ENCODE data around the gene MARCHF11. TPM values are rescaled to one million over a fixed set of nuclear protein-coding genes. Genes with fewer than 3 reads are reported as not detected.

Gene MARCHF11
- total RNA-seq, 1 experiment from 2014 or later: 2.1 TPM

GRCh38 chr5:16143361-16144049 lies 36.1 kb downstream of the MARCHF11 start:
- DNase-seq: no peak
- H3K4me3 ChIP-seq (ENCODE audit: insufficient read depth, low read depth, low read length): no peak overlapping the region
- no peaks in the 10 kb centered on the region for H3K27me3 ChIP-seq (ENCODE audit: control insufficient read depth, insufficient read depth, low read length)
- no peaks in the 10 kb centered on the region for H3K36me3 ChIP-seq (replicated peaks; ENCODE audit: control insufficient read depth, insufficient read depth, low read length)

GRCh38 chr5:16140944-16141343 lies 38.6 kb downstream of the MARCHF11 start:
- Histone ChIP-seq H3K27me3 (ENCODE audit: control insufficient read depth, insufficient read depth, low read length) (no peaks in the 10 kb centered on the region), H3K36me3 (replicated peaks; ENCODE audit: control insufficient read depth, insufficient read depth, low read length) (no peaks in the 10 kb centered on the region), H3K4me3 (ENCODE audit: insufficient read depth, low read depth, low read length) (no peak overlapping the region)
- no peak for DNase-seq

GRCh38 chr5:16140417-16140816 lies 39.2 kb downstream of the MARCHF11 start:
- no peak overlapping the region for H3K4me3 ChIP-seq (ENCODE audit: insufficient read depth, low read depth, low read length)
- DNase-seq: no peak
- H3K36me3 ChIP-seq (replicated peaks; ENCODE audit: control insufficient read depth, insufficient read depth, low read length): no peaks in the 10 kb centered on the region
- H3K27me3 ChIP-seq (ENCODE audit: control insufficient read depth, insufficient read depth, low read length): no peaks in the 10 kb centered on the region

GRCh38 chr5:16137177-16137576 lies 42.4 kb downstream of the MARCHF11 start:
- no peak for DNase-seq

GRCh38 chr5:16135506-16135905 lies 44.1 kb downstream of the MARCHF11 start:
- no peaks in the 10 kb centered on the region for H3K27me3 ChIP-seq (ENCODE audit: control insufficient read depth, insufficient read depth, low read length)
- H3K4me3 ChIP-seq (ENCODE audit: insufficient read depth, low read depth, low read length): no peak overlapping the region
- H3K36me3 ChIP-seq (replicated peaks; ENCODE audit: control insufficient read depth, insufficient read depth, low read length): no peaks in the 10 kb centered on the region
- DNase-seq: no peak

More at GRCh38 chr5:16137177-16137576, 42.4 kb downstream of the MARCHF11 start:
- H3K27me3 ChIP-seq (ENCODE audit: control insufficient read depth, insufficient read depth, low read length): no peaks in the 10 kb centered on the region
- H3K4me3 ChIP-seq (ENCODE audit: insufficient read depth, low read depth, low read length): no peak overlapping the region
- no peaks in the 10 kb centered on the region for H3K36me3 ChIP-seq (replicated peaks; ENCODE audit: control insufficient read depth, insufficient read depth, low read length)

- Histone ChIP-seq H3K27me3 (ENCODE audit: control insufficient read depth, insufficient read depth, low read length) (no peaks in the 10 kb centered on the region), H3K4me3 (ENCODE audit: insufficient read depth, low read depth, low read length) (no peak overlapping the region), H3K36me3 (replicated peaks; ENCODE audit: control insufficient read depth, insufficient read depth, low read length) (no peaks in the 10 kb centered on the region)
- no peak for DNase-seq
These were observed 44.6 kb downstream of the MARCHF11 start for GRCh38 chr5:16135003-16135402.

GRCh38 chr5:16134204-16134603 lies 45.4 kb downstream of the MARCHF11 start:
- no peak for DNase-seq
- H3K27me3 ChIP-seq (ENCODE audit: control insufficient read depth, insufficient read depth, low read length): no peaks in the 10 kb centered on the region
- no peak overlapping the region for H3K4me3 ChIP-seq (ENCODE audit: insufficient read depth, low read depth, low read length)
- no peaks in the 10 kb centered on the region for H3K36me3 ChIP-seq (replicated peaks; ENCODE audit: control insufficient read depth, insufficient read depth, low read length)

GRCh38 chr5:16131878-16132277 lies 47.7 kb downstream of the MARCHF11 start:
- no peak for DNase-seq
- no peak overlapping the region for H3K4me3 ChIP-seq (ENCODE audit: insufficient read depth, low read depth, low read length)

GRCh38 chr5:16128944-16129343 lies 50.6 kb downstream of the MARCHF11 start:
- Histone ChIP-seq H3K4me3 (ENCODE audit: insufficient read depth, low read depth, low read length) (no peak overlapping the region), H3K27me3 (ENCODE audit: control insufficient read depth, insufficient read depth, low read length) (no peaks in the 10 kb centered on the region), H3K36me3 (replicated peaks; ENCODE audit: control insufficient read depth, insufficient read depth, low read length) (no peaks in the 10 kb centered on the region)
- DNase-seq: no peak

More at GRCh38 chr5:16131878-16132277, 47.7 kb downstream of the MARCHF11 start:
- Histone ChIP-seq H3K27me3 (ENCODE audit: control insufficient read depth, insufficient read depth, low read length) (no peaks in the 10 kb centered on the region), H3K36me3 (replicated peaks; ENCODE audit: control insufficient read depth, insufficient read depth, low read length) (no peaks in the 10 kb centered on the region)

GRCh38 chr5:16127865-16128544 lies 51.6 kb downstream of the MARCHF11 start:
- Histone ChIP-seq H3K27me3 (ENCODE audit: control insufficient read depth, insufficient read depth, low read length) (no peaks in the 10 kb centered on the region), H3K36me3 (replicated peaks; ENCODE audit: control insufficient read depth, insufficient read depth, low read length) (no peaks in the 10 kb centered on the region), H3K4me3 (ENCODE audit: insufficient read depth, low read depth, low read length) (no peak overlapping the region)
- DNase-seq: no peak

GRCh38 chr5:16120579-16120978 lies 59.0 kb downstream of the MARCHF11 start:
- Histone ChIP-seq H3K4me3 (ENCODE audit: insufficient read depth, low read depth, low read length) (no peak overlapping the region), H3K27me3 (ENCODE audit: control insufficient read depth, insufficient read depth, low read length) (no peaks in the 10 kb centered on the region), H3K36me3 (replicated peaks; ENCODE audit: control insufficient read depth, insufficient read depth, low read length) (no peaks in the 10 kb centered on the region)
- no peak for DNase-seq

GRCh38 chr5:16119790-16120189 lies 59.8 kb downstream of the MARCHF11 start:
- DNase-seq: no peak
- no peaks in the 10 kb centered on the region for H3K36me3 ChIP-seq (replicated peaks; ENCODE audit: control insufficient read depth, insufficient read depth, low read length)
- H3K27me3 ChIP-seq (ENCODE audit: control insufficient read depth, insufficient read depth, low read length): no peaks in the 10 kb centered on the region
- no peak overlapping the region for H3K4me3 ChIP-seq (ENCODE audit: insufficient read depth, low read depth, low read length)

GRCh38 chr5:16115140-16115539 lies 64.5 kb downstream of the MARCHF11 start:
- DNase-seq: no peak
- Histone ChIP-seq H3K27me3 (ENCODE audit: control insufficient read depth, insufficient read depth, low read length) (no peaks in the 10 kb centered on the region), H3K4me3 (ENCODE audit: insufficient read depth, low read depth, low read length) (no peak overlapping the region), H3K36me3 (replicated peaks; ENCODE audit: control insufficient read depth, insufficient read depth, low read length) (no peaks in the 10 kb centered on the region)

GRCh38 chr5:16108418-16108817 lies 71.2 kb downstream of the MARCHF11 start:
- DNase-seq: no peak
- H3K36me3 ChIP-seq (replicated peaks; ENCODE audit: control insufficient read depth, insufficient read depth, low read length): no peaks in the 10 kb centered on the region
- H3K27me3 ChIP-seq (ENCODE audit: control insufficient read depth, insufficient read depth, low read length): no peaks in the 10 kb centered on the region
- H3K4me3 ChIP-seq (ENCODE audit: insufficient read depth, low read depth, low read length): no peak overlapping the region

GRCh38 chr5:16104961-16105360 lies 74.6 kb downstream of the MARCHF11 start:
- Histone ChIP-seq H3K36me3 (replicated peaks; ENCODE audit: control insufficient read depth, insufficient read depth, low read length) (no peaks in the 10 kb centered on the region), H3K27me3 (ENCODE audit: control insufficient read depth, insufficient read depth, low read length) (no peaks in the 10 kb centered on the region), H3K4me3 (ENCODE audit: insufficient read depth, low read depth, low read length) (no peak overlapping the region)
- DNase-seq: no peak
